Thyroid gland (tissue), 4 donors: ENCODE results near the gene ZSCAN2. TPM values are rescaled to one million over a fixed set of nuclear protein-coding genes. Genes with fewer than 3 reads are reported as not detected.
"Not testable (repeated sequence)": the region's sequence is repeated elsewhere in the genome, so short reads cannot be mapped to it uniquely, and the experiment has no call there.

ENCODE experiments used
- DNase-seq, 2 donors: peaks; one replicate each; pipeline ENCODE4 v3.0.0-alpha.2; 2019
- H3K27ac ChIP-seq, 3 donors: fragments of 200-600 bp; sonication (generic); 1 replicate in 2 of 3; 2 replicates in 1 of 3; pipeline ENCODE4 v1.5.1; 2016 to 2019; ENCODE audit warnings: mild to moderate bottlenecking in 1 of 3, moderate library complexity in 1 of 3
- H3K27me3 ChIP-seq: fragments of 200-600 bp; sonication (generic); one replicate; pipeline ENCODE4 v1.5.1; 2019
- H3K36me3 ChIP-seq, 2 donors: fragments of 200-600 bp; sonication (generic); one replicate each; pipeline ENCODE4 v1.5.1; 2016 to 2019
- H3K4me1 ChIP-seq, 2 donors: fragments of 200-600 bp; sonication (generic); one replicate each; pipeline ENCODE4 v1.5.1; 2017 to 2019
- H3K4me3 ChIP-seq, 3 donors: fragments of 200-600 bp; sonication (generic); replicated peaks in 1 of 3; 1 replicate in 2 of 3; 2 replicates in 1 of 3; pipeline ENCODE4 v1.5.1; 2016; ENCODE audit warnings: mild to moderate bottlenecking in 1 of 3
- H3K9me3 ChIP-seq: fragments of 200-600 bp; sonication (generic); one replicate; pipeline ENCODE4 v1.5.1; 2017
- CTCF ChIP-seq, 6 experiments: fragments of 200-600 bp in 3 of 6; fragments of 450-650 bp in 3 of 6; sonication (generic) in 3 of 6; IDR thresholded peaks; one replicate each; pipeline ENCODE4 v1.5.1; 2016 to 2019; ENCODE audit warnings: antibody characterized with exemption in 6 of 6, mild to moderate bottlenecking in 2 of 6, inconsistent platforms in 1 of 6, moderate library complexity in 1 of 6
- POLR2A ChIP-seq, 2 donors: fragments of 450-650 bp; IDR thresholded peaks; one replicate each; pipeline ENCODE4 v1.6.1; 2017; ENCODE audit warnings: antibody characterized with exemption in 2 of 2, mild to moderate bottlenecking in 2 of 2, moderate library complexity in 1 of 2
- WGBS, 2 donors: methylation state at CpG; one replicate each; pipeline ENCODE4 v1.1.5; 2017; 5-methylcytosine and 5-hydroxymethylcytosine counted together
- intact Hi-C: fragments of 100-400 bp; cut with DNase I; formaldehyde crosslinking; loops from one replicate; pipeline ENCODE4 v1.15.1; 2023
- total RNA-seq, 4 donors: library from RNA; depleted of rRNA; stranded (reverse); fragments of >200 nt; gene quantifications; one replicate each; pipeline ENCODE4 v1.2.3, GENCODE V29; 2016

Gene ZSCAN2
- total RNA-seq, 4 donors from 2014 or later = 9.1 to 22.7 (median 11.7) TPM

GRCh38 chr15:84572231-84572630 lies 28.6 kb upstream of the ZSCAN2 start:
- Histone ChIP-seq H3K4me3 (no peak overlapping the region), H3K9me3 (no peaks in the 10 kb centered on the region), H3K27me3 (no peaks in the 10 kb centered on the region), H3K27ac (no peak overlapping the region), H3K36me3 (no peaks in the 10 kb centered on the region), H3K4me1 (peaks cover 0 to 4% of the 10 kb centered on the region in 2 donors)
- TF ChIP-seq CTCF (IDR thresholded peaks at IDR 0.05) = no peak
- no peak for TF ChIP-seq POLR2A (IDR thresholded peaks at IDR 0.05)
- DNase-seq = no peak
- intact Hi-C loops = no loop called here
- WGBS, 2 donors = 95 to 96% methylated on average over 4 of the region's 4 CpGs

DNA sequence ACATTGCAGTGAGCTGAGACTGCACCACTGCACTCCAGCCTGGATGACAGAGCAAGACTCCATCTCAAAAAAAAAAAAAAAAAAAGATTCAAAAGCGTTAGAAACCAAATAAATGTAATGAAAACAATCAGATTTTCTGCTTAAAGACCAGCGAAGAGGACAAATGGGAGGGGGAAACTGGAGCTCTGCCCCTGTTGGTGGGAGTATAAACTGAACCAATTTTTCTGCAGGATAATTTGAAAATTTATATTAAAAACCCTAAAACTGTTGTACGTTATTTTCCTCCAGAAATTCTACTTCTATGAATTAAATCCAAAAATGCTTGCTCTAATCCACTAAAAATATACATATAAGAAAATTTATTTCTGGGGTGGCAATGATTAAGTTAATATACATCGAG lies 25.3 kb upstream of the ZSCAN2 start:
- no peak for TF ChIP-seq CTCF (IDR thresholded peaks at IDR 0.05)
- no peak for TF ChIP-seq POLR2A (IDR thresholded peaks at IDR 0.05)
- intact Hi-C loops = no loop called here
- H3K9me3 ChIP-seq = no peaks in the 10 kb centered on the region
- no peaks in the 10 kb centered on the region for H3K36me3 ChIP-seq
- WGBS, 2 donors = 87 to 90% methylated on average over 4 of the region's 4 CpGs
- no peak overlapping the region for H3K4me3 ChIP-seq
- H3K4me1 ChIP-seq = no peaks in the 10 kb centered on the region
- H3K27me3 ChIP-seq = no peaks in the 10 kb centered on the region
- no peak overlapping the region for H3K27ac ChIP-seq
- DNase-seq = no peak

DNA sequence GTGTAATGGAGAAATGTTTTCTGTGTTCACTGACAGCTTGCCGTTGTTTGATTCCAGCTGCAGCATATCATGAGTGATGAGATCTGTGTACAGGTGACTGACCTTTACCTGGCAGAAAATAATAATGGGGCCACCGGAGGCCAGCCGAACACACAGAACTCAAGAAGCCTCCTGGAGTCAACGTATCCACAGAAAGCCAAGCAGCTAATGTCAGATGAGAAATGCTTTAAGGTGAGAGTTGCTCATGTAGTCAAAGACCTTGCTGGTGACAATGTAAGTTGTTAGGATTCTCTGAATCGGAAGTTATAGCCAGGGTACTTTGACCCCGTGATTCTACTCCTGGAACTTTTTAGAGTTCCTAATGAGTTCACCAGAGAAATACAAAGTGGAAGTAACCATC lies 22.9 kb upstream of the ZSCAN2 start:
- H3K4me3 ChIP-seq, H3K9me3 ChIP-seq, intact Hi-C loops, H3K4me1 ChIP-seq, H3K27ac ChIP-seq, DNase-seq, H3K27me3 ChIP-seq, H3K36me3 ChIP-seq: not testable (repeated sequence)
- WGBS, 2 donors = 87 to 90% methylated on average over 6 of the region's 6 CpGs

GRCh38 chr15:84579261-84579721 lies 21.5 kb upstream of the ZSCAN2 start:
- H3K4me3 ChIP-seq, H3K27me3 ChIP-seq, H3K9me3 ChIP-seq, intact Hi-C loops, H3K4me1 ChIP-seq, H3K36me3 ChIP-seq: not testable (repeated sequence)
- 46 to 60% methylated on average over 5 to 7 of the region's 7 CpGs for WGBS, 2 donors
- DNase-seq = peak; percentile 54 to 55
- peak overlapping the region in 1 of 3 donors; percentile 45 for H3K27ac ChIP-seq

- H3K4me3 ChIP-seq, H3K27ac ChIP-seq, H3K36me3 ChIP-seq, H3K4me1 ChIP-seq, H3K27me3 ChIP-seq, intact Hi-C loops, H3K9me3 ChIP-seq, DNase-seq: not testable (repeated sequence)
- 81 to 87% methylated on average over 4 to 5 of the region's 7 CpGs for WGBS, 2 donors
These were observed 19.0 kb upstream of the ZSCAN2 start for GRCh38 chr15:84581676-84582428.

- no peak for DNase-seq
- Histone ChIP-seq H3K4me1 (no peaks in the 10 kb centered on the region), H3K4me3 (no peak overlapping the region), H3K9me3 (no peaks in the 10 kb centered on the region), H3K36me3 (no peaks in the 10 kb centered on the region), H3K27ac (no peak overlapping the region), H3K27me3 (no peaks in the 10 kb centered on the region)
- intact Hi-C loops = no loop called here
- no peak for TF ChIP-seq POLR2A (IDR thresholded peaks at IDR 0.05)
- TF ChIP-seq CTCF (IDR thresholded peaks at IDR 0.05) = no peak
- 88% methylated on average over 2 of the region's 2 CpGs for WGBS, 2 donors
These were observed 18.1 kb upstream of the ZSCAN2 start for GRCh38 chr15:84582583-84583157.

DNA sequence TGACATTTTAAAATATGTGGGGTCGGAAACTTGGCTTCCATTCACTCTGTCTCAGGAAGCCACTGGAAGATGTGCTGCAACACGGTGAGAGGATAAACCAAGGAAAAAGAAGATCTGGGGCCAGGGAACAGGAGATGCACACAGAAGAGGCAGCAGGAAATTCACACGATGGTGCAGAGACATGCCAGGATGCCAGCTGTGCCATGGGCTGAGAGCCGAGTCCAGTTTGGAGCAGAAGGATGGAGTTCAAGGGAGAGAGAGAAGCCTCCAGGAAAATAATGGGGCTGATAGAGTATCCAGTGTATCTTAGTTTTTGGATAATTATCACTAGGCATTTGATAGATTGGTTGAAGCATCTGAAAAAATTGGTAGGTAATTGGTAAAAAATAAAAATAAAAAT lies 16.9 kb upstream of the ZSCAN2 start:
- 56 to 64% methylated on average over 4 of the region's 4 CpGs for WGBS, 2 donors
- H3K4me1 ChIP-seq, H3K27me3 ChIP-seq, DNase-seq, H3K27ac ChIP-seq, intact Hi-C loops, H3K9me3 ChIP-seq, H3K4me3 ChIP-seq, H3K36me3 ChIP-seq: not testable (repeated sequence)
